GM18499 (cell line): Measurements from ENCODE around the gene COX8C.
A peak's percentile ranks its signal among the peaks of the same experiment; 100 is the strongest.

Source experiments
- ATAC-seq: cut with Tn5 transposase; IDR thresholded peaks from one replicate; pipeline ENCODE4 v1.9.1; 2021; ENCODE audit warnings: moderate number of reproducible peaks; ENCODE audit not compliant: insufficient read depth, unreplicated experiment

Gene COX8C

GRCh38 chr14:93319958-93320357 is 27.0 kb upstream of the COX8C start:
- ATAC-seq = no peak

DNA sequence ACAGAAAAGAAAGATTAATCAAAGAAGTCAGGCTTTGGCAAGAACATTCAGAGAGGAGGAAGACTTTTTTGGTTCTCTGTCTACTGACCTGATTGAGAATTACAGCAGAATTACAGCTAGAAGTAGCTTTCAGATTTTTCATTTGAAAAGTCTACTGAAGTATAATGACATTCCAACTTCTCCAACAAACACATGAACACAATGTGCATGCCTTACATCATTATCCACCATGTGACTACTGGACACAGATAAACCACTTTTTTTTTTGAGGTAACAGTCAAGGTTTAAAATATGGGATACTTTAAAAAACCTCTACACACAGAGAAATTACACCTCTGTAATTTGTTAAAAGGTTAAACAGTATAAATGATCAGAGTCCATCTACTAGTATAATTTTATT is 26.5 kb upstream of the COX8C start:
- ATAC-seq = no peak

DNA sequence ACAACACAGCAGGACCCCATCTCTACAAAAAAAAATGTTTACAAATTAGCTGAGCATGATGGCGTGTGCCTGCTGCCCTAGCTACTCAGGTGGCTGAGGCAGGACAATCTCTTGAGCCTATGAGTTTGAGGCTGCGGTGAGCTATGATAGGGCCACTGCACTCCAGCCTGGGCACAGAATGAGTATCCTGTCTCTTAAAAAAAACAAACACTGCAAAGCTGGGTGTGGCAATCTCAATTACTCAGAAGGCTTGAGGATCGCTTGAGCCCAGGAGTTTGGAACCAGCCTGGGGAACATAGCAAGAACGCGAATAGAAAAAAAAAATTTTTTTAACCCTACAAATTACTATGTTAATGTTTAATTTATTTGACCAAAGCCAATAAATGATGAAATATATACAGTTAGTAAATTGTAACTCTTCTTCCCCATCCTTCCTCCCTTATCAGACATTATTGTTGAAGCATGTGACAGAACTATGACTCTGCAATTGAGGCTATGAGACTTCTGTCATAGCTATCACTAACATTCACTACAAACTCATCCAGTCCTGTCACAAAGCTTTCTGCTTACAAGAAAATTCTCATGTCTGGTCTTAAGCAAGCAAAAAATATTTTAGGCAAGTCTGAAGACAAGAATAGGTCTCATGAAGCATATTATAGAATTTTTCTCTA is 23.9 kb upstream of the COX8C start:
- no peak for ATAC-seq

DNA sequence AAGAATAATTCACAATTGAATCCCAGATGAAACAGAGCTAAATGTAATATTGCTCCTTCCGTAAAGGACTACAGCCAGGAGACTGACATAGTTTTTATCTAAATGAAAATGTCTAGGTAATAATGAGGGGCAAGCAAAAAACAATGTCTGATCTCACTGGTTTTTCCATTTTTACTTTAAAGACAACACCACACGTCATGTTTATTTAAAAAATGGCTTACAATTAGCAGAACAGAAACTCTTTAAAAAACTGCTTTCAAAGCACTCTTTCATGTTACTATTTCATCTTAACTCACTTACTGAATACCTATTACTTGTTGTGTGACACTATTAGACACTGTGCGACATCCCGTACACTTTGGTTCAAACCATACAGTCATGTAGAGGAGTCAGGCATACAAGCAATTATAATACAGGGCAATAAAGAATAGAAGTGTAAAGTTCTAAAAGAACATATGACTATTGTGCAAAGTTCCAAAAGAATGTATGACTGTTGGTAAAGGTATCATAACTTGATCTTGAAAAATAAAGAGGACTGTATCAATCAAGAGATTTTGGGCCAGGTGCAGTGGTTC is 23.3 kb upstream of the COX8C start:
- ATAC-seq = no peak

DNA sequence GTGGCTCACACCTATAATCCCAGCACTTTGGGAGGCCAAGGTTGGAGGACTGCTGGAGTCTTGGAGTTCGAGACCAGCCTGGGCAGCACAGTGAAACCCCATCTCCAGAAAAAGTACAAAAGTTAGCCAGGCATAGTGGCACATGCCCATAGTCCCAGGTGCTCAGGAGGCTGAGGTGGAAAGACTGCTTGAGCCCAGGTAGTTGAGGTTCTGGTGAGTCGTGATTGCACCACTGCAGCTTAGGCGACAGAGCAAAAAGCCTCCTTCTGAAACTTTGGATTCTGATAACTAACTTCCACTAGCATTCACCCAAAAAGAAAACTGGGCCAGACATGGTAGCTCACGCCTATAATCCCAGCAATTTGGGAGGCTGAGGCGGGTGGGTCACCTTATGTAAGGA is 20.8 kb upstream of the COX8C start:
- ATAC-seq = no peak

- ATAC-seq = no peak
These were observed 18.4 kb upstream of the COX8C start for GRCh38 chr14:93328546-93328945.

GRCh38 chr14:93329965-93330608 is 16.9 kb upstream of the COX8C start:
- no peak for ATAC-seq

DNA sequence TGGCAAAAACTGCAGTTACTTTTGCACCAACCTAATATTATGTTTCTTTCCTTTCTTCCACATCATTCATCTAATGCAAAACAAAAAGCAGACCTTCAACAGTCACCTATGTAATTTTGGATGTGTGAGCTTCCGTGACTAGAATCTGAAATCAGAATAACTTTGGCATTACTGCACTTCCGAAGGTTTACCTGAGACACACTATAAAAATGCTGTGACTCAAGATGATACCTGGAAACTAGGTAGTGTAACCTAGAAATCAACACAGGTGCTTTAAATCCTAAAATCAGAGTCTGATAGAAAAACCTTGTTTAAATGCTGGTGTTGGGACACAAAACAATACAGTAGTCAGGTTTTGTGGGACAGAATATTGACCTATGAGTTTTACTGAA is 16.4 kb upstream of the COX8C start:
- ATAC-seq = no peak

DNA sequence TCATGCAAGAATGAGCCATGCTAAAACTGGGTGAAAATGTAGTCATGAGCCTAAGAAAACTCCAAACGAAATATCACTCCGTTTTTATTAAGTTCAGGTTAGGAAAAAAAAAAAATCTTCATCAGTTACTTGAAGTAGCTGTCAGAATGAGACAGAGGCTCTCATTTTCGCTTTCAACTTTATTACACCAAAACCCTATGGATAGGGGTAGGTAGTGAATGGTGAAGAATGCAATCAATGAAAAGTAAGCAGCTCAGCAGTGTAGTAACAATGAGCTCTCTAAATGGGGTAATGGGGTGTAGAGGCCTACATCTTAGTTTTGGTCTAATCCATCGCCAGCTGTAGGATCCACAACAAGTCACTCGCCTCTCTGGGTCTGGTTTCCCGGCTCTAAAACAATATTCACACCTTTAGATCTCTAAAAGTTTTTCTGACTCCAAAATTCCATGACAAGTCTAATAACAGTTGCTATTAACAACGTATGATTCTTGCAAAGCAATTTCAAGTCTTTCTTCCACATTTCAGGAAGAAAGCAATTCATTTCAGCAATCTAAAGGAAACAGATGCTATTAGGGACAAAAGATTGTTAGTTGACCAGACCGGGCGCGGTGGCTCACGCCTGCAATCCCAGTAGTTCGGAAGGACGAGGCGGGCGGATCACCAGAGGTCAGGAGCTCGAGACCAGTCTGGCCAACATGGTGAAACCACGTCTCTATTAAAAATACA is 15.8 kb upstream of the COX8C start:
- ATAC-seq = no peak

- ATAC-seq = peak; percentile 13
These were observed 15.1 kb upstream of the COX8C start for GRCh38 chr14:93331728-93332396.

DNA sequence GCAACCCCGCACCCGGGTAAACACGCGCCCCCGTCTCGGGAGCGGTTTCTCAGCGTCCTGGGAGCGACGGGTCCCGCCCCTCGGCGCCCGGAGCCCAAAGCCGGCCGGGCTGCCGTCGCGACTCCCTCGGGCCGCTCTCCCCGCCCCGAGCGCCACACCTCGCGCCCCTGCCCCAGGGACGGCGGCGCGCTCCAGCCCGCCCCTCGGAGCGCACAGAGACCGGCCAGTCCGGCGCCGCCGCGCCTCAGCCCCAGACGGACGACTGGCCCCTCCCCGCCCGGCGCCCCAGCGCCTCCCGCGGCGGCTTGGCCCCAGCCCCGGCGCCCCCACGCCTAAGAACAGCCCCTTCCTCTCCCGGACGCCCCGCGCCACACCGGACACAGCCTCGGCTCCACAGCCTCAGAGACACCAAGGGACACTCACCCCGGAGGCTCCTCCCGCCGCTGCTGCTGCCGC is 14.6 kb upstream of the COX8C start:
- peak; percentile 22 for ATAC-seq

DNA sequence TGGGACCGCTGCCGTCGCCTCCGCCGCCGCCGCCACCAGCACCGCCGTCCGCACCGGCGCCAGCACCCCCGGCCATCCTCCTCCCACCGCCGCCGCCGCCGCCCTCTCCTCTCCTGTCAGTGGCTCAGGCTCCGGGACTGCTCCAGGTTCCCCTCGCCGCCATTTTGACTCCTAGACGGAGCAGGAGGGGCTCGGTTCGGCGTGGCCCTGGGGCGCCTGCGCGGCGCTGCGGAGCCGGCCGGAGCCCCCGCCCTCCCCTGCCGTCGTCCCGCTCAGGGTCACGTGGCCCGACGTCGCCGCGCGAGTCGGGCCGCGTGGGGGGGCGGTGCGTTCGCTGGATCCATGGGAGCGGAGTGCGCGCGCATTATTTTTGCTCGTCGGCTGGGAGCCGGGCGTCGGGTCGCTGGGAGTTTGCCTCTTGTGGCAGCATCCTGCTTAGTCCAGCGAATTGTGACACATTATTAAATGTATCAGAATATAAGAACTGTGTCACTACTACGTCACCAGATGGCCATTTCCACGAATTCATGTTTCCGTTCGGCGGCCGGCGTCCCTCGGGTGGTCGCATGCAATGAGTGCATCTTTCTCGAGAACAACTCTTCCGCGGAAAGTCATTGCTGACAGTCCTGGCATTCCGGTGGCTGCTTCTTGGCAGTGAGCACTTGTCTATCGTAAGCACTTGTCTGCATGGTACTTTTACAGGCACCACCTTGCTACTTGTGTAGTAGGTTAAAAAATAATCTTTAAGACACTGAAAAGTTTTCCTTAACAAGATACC is 13.9 kb upstream of the COX8C start, which contains the start of gene BTBD7:
BTBD7 (minus strand) TSS at position 184 of the 778 bp plus-strand sequence. CDS start 36,985 bp downstream, outside the sequence.
- ATAC-seq = peak; percentile 35

- ATAC-seq = no peak
These were observed 13.3 kb upstream of the COX8C start for GRCh38 chr14:93333631-93334103.

GRCh38 chr14:93337143-93337753 is 9.7 kb upstream of the COX8C start:
- ATAC-seq = no peak

DNA sequence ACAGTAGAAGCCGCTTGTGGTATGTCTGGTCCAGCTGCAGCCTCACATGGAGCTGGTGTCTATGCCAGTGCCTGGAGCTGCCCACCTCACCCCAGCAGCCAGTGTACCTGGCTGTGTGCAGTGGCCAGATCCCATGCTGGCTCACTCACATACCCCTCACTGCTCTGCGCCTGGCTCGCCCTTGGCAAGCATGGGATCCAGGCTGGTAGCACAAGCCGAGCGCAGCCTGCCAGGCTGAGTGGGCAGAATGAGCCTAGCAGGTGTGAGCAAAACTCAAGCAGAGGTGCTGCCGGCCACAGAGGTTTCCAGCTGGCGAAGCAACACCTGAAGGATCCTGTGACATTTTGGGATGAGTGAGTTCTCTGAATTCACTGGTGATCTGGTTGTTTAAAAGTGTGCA is 9.1 kb upstream of the COX8C start:
- no peak for ATAC-seq

DNA sequence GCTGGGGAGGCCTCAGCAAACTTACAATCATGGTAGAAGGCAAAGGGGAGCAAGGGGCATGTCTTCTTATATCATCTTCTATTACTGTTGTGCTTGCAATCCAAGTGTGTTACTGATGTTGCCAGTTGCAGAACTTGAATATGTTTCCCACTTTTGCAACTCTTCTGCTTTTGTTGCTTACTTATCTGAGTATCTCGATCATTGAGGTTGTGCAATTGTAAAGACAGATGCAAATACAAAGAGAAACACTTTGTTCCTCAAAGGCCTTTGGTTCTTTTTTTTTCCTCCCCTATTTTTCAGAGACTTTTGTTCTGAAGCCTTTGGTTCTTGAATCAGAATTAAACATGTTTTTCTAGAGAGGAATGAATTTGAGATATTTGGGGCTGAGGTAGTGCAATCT is 3.7 kb upstream of the COX8C start:
- no peak for ATAC-seq

DNA sequence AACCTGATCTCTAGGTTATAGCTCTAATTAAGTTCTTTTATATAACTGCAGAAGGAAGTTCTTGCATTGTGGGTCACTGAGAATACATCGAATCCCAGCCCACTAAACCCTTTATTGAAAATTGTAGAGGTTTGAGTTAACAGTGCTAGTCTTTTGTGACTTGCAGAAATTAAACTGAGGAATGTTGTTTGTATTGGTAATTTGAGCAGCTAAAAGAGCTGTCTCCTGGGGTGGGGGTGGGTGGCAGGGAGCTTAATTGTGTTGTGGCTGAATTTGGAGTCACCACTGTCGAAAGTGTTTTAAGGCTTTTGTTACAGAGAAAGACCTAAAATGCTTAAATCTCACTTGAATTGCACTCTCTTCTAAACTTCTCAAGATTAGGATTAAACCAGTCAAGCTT is 3.2 kb upstream of the COX8C start:
- ATAC-seq = no peak

DNA sequence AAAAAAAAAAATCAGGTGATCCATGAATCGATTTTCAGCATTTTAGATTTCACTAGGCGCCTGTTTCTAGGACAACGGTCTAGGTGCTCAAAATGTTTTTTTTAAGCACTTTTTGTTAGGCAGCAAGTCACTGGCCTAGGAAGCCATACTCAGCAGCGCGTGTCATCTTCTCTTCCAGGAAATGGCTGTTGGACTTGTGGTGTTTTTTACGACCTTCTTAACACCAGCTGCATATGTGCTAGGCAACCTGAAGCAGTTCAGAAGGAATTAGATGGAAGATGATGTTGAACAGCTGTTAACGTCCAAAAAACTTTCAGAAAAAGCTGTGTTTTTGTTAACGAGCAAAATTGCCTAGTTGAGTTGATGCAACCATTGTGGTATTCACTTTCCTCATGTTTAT is 868 bp downstream of the COX8C start:
- ATAC-seq = no peak

- ATAC-seq = no peak
These were observed 1.3 kb downstream of the COX8C start for GRCh38 chr14:93348292-93348691.
